Stimulated activated CD8-positive, alpha-beta memory T cell treated with anti-CD3 and anti-CD28 coated beads, Interleukin-7, amount 100 ng/mL, for 1 hour (primary cell): ENCODE measurements around the gene USP2.

Experiments
- DNase-seq, 2 donors: peaks; one replicate each; pipeline ENCODE4 v3.0.0-alpha.2; 2020; ENCODE audit warnings: low read depth in 2 of 2

Gene USP2

GRCh38 chr11:119306373-119306890, 75.1 kb downstream of the USP2 start:
- no peak for DNase-seq

- DNase-seq, result no peak
Measured at GRCh38 chr11:119305556-119306372, 75.7 kb downstream of the USP2 start.
